GM12878 (cell line): ENCODE data around the gene KRT7. TPM values are rescaled to one million over a fixed set of nuclear protein-coding genes. Genes with fewer than 3 reads are reported as not detected.

Source experiments
- ATAC-seq: fragments of 200-7000 bp; cut with Tn5 transposase; 3 replicates; pipeline ENCODE4 v1.9.1; 2020; ENCODE audit warnings: mild to moderate bottlenecking, moderate library complexity
- BruUV-seq: library from RNA; stranded (reverse); fragments of 400-500 nt; replicated peaks from 2 replicates; lab custom pipeline; 2021; lab: Mats Ljungman, UMichigan
- CTCF ChIA-PET: fragments of 300-600 bp; sonication (Branson Sonifier 250); formaldehyde crosslinking; extraction: SDS; loops from one replicate; lab custom pipeline; 2021; ENCODE audit warnings: inconsistent platforms; lab: Yijun Ruan, JAX
- POLR2A ChIA-PET: fragments of 350-600 bp; formaldehyde crosslinking; extraction: SDS; loops from one replicate; lab custom pipeline; 2021; ENCODE audit warnings: inconsistent platforms; lab: Charles Lee
- RAD21 ChIA-PET: fragments of 300-600 bp; sonication (Branson Sonifier 250); formaldehyde crosslinking; loops from one replicate; lab custom pipeline; 2023; ENCODE audit warnings: antibody characterized with exemption; ENCODE audit not compliant: unreplicated experiment; lab: Charles Lee
- SMC1A ChIA-PET: fragments of 300-600 bp; sonication (Branson Sonifier 250); formaldehyde crosslinking; loops from one replicate; lab custom pipeline; 2023; ENCODE audit not compliant: unreplicated experiment, uncharacterized antibody; lab: Charles Lee
- DNase-seq: peaks from one replicate; pipeline ENCODE4 v3.0.0-alpha.2; 2011; ENCODE audit warnings: low read depth, low spot score
- FAIRE-seq: peaks from 3 replicates; lab custom pipeline; 2011; peaks lifted over from hg19 to GRCh38; lab: Jason Lieb, UNC
- H2AFZ ChIP-seq: 2 replicates; pipeline ENCODE4 v1.6.0; 2011; ENCODE audit warnings: low read depth, low read length, control low read depth; ENCODE audit not compliant: control insufficient read depth
- H3K27ac ChIP-seq: 2 replicates; pipeline ENCODE4 v1.5.1; 2011; ENCODE audit warnings: control low read depth; ENCODE audit not compliant: control insufficient read depth, insufficient read depth
- H3K27me3 ChIP-seq, 2 experiments: replicated peaks in 1 of 2; 2 replicates each; pipeline versions ENCODE4 v1.6.0 to v1.6.1; 2011; ENCODE audit warnings: low read length in 1 of 2; ENCODE audit not compliant: control insufficient read depth in 2 of 2, insufficient read depth in 2 of 2
- H3K36me3 ChIP-seq, 2 experiments: 2 replicates each; pipeline ENCODE4 v1.5.1; 2011; ENCODE audit warnings: low read length in 1 of 2; ENCODE audit not compliant: control insufficient read depth in 2 of 2, insufficient read depth in 2 of 2
- H3K4me1 ChIP-seq: 2 replicates; pipeline ENCODE4 v1.6.1; 2011; ENCODE audit warnings: mild to moderate bottlenecking, low read length, moderate library complexity, mixed read lengths; ENCODE audit not compliant: control insufficient read depth, insufficient read depth
- H3K4me2 ChIP-seq: 2 replicates; pipeline ENCODE4 v1.6.0; 2011; ENCODE audit warnings: control low read depth; ENCODE audit not compliant: control insufficient read depth, insufficient read depth
- H3K4me3 ChIP-seq: fragments of 200-600 bp; sonication (generic); 2 replicates; pipeline ENCODE4 v1.5.1; 2016
- H3K79me2 ChIP-seq: 2 replicates; pipeline ENCODE4 v1.6.0; 2011; ENCODE audit warnings: low read length; ENCODE audit not compliant: control insufficient read depth, insufficient read depth
- H3K9ac ChIP-seq: 2 replicates; pipeline ENCODE4 v1.8.0; 2011; ENCODE audit warnings: low read length, control low read depth, mixed read lengths; ENCODE audit not compliant: control insufficient read depth, insufficient read depth
- H3K9me3 ChIP-seq: replicated peaks from 3 replicates; pipeline ENCODE4 v1.5.1; 2011; ENCODE audit warnings: mild to moderate bottlenecking, low read length; ENCODE audit not compliant: control insufficient read depth, insufficient read depth
- H4K20me1 ChIP-seq: 2 replicates; pipeline ENCODE4 v1.6.0; 2011; ENCODE audit not compliant: control insufficient read depth, insufficient read depth
- CEBPB ChIP-seq, 2 experiments: fragments of 150-350 bp in 1 of 2; IDR thresholded peaks; 2 replicates each; pipeline ENCODE4 v1.6.1; 2012 to 2014; ENCODE audit warnings: low read depth in 2 of 2, low read length in 2 of 2, borderline replicate concordance in 1 of 2, inconsistent platforms in 1 of 2
- E2F4 ChIP-seq: IDR thresholded peaks from 2 replicates; pipeline ENCODE4 v1.6.1; 2012; ENCODE audit warnings: low read depth, low read length, improper control_type of control experiment
- HCFC1 ChIP-seq: fragments of 150-350 bp; IDR thresholded peaks from 2 replicates; pipeline ENCODE4 v1.6.1; 2014; ENCODE audit warnings: low read length
- RBBP5 ChIP-seq: fragments of 200-600 bp; sonication (generic); conservative IDR thresholded peaks from 2 replicates; pipeline ENCODE4 v1.6.1; 2016
- SIX5 ChIP-seq: IDR thresholded peaks from 2 replicates; pipeline ENCODE4 v1.6.1; 2011; ENCODE audit warnings: mild to moderate bottlenecking, low read depth, low read length, moderate library complexity; ENCODE audit not compliant: severe bottlenecking
- SRF ChIP-seq, 2 experiments: IDR thresholded peaks; 2 replicates each; pipeline ENCODE4 v1.6.1; 2011; ENCODE audit warnings: low read depth in 2 of 2, low read length in 2 of 2, mild to moderate bottlenecking in 1 of 2, moderate library complexity in 1 of 2
- TCF7 ChIP-seq: IDR thresholded peaks from 2 replicates; pipeline ENCODE4 v1.6.1; 2014; ENCODE audit warnings: antibody characterized with exemption, borderline replicate concordance
- WGBS: methylation state at CpG from one replicate; pipeline ENCODE4 v1.1.6; 2016; ENCODE audit warnings: low lambda C conversion rate; ENCODE audit not compliant: insufficient replicate concordance, insufficient coverage; ENCODE audit errors: missing lambda C conversion rate; 5-methylcytosine and 5-hydroxymethylcytosine counted together
- in situ Hi-C: fragments of 300-500 bp; cut with MboI; formaldehyde crosslinking; loops from 9 replicates; pipeline ENCODE4 v1.14.3; 2018; ENCODE audit warnings: mixed read lengths
- intact Hi-C: fragments of 100-400 bp; cut with micrococcal nuclease; formaldehyde crosslinking; loops from one replicate; pipeline ENCODE4 v1.14.2; 2022; ENCODE audit not compliant: unreplicated experiment
- polyA plus RNA-seq, 11 experiments: library from polyadenylated mRNA; depleted of rRNA in 4 of 11; unstranded in 6 of 11; stranded (reverse) in 5 of 11; fragments of >200 nt; fragmentation: Nextera tagmentation in 4 of 11; fragmentation: Illumina TruSeq in 1 of 11; extraction: Ambion mirVana in 4 of 11; extraction: Trizol in 1 of 11; gene quantifications; 1 replicate in 1 of 11; 2 replicates in 10 of 11; pipeline versions ENCODE4 v1.2.1 to v1.2.3, GENCODE V29; 2011 to 2016; ENCODE audit warnings: inconsistent platforms in 2 of 11, missing spikeins in 2 of 11, low read depth in 1 of 11
- total RNA-seq, 4 experiments: library from RNA; depleted of rRNA in 3 of 4; stranded (reverse); fragments of >200 nt in 3 of 4; fragmentation: Illumina TruSeq in 1 of 4; extraction: Trizol in 1 of 4; gene quantifications; 2 replicates each; pipeline versions ENCODE4 v1.2.1 to v1.2.3, GENCODE V29; 2013 to 2021
- TF ChIP-seq, protein P1 (sequence below): IDR thresholded peaks from 2 replicates; pipeline ENCODE4 v1.6.1; 2011; ENCODE audit warnings: borderline replicate concordance, low read depth, mild to moderate bottlenecking, moderate library complexity, low read length; ENCODE audit not compliant: insufficient read depth, poor library complexity, severe bottlenecking

KRT7 gene
- total and polyA plus RNA-seq, 10 of the 15 experiments (the other 5 are each of a cell fraction or from before 2014, with no cell fraction given): 0.90 to 18.7 (median 4.8) TPM

- no peak for TF ChIP-seq E2F4
- TF ChIP-seq SIX5: no peak
- TF ChIP-seq, all 136 proteins: peak for 0
These were observed 27.3 kb upstream of the KRT7 start (continued) for GRCh38 chr12:52205612-52206303.

DNA sequence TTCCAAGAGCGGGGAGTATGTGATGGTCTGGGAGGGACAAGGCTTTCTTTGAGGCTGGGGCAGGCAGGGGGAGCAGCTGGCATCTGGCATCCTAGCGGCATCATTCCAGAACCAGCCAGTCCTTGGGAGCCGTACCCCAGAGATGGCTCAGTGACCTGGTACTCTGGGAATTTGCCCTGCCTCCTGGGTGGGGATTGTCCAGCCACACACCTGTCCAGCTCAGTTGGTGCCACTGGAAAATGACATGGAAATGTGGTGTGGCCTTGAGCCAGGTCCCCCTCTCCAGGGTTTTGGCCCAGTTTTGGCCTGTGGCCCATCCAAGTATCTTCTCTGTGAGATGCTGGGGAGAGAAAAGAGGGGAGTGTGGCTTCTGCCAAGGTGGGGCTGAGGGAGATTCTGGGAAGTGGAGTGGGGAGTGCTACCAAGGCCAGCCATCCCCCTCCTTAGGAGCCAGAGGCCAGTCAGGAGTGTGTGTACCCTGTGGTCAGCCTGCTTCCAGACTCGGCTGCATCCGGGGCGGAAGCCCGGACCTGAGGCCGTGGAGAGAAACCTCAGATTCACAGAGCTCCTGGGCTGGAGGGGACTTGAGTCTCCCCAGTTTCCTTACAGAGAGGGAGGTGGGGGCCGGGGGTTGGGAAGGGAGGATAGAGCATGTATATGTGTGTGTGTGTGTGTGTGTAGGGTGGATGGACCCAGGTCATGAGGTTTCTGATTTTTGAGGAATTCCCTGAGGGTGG is 26.6 kb upstream of the KRT7 start:
- SMC1A ChIA-PET: no interaction called here
- H2AFZ ChIP-seq: no peak overlapping the region
- FAIRE-seq (no peak), DNase-seq (no peak), ATAC-seq (no peak)
- no peak overlapping the region for H3K4me3 ChIP-seq
- CTCF ChIA-PET: interaction anchor here (1.3 kb wide), 1 partner anchor 15 kb away, joined by 8 read pairs; no protein-coding TSS in a partner anchor
- POLR2A ChIA-PET: no interaction called here
- H3K9ac ChIP-seq: no peak overlapping the region
- no peak overlapping the region for H3K4me2 ChIP-seq
- RAD21 ChIA-PET: no interaction called here
- 46% methylated on average over 9 of the region's 9 CpGs for WGBS
- H3K27me3 ChIP-seq: peaks cover 0 to 2% of the 10 kb centered on the region in 2 experiments; a peak in 1 of 4 replicates
- in situ Hi-C loops: no loop called here
- no peak overlapping the region for H3K27ac ChIP-seq
- H4K20me1 ChIP-seq: no peaks in the 10 kb centered on the region
- TF ChIP-seq, protein P1, sequence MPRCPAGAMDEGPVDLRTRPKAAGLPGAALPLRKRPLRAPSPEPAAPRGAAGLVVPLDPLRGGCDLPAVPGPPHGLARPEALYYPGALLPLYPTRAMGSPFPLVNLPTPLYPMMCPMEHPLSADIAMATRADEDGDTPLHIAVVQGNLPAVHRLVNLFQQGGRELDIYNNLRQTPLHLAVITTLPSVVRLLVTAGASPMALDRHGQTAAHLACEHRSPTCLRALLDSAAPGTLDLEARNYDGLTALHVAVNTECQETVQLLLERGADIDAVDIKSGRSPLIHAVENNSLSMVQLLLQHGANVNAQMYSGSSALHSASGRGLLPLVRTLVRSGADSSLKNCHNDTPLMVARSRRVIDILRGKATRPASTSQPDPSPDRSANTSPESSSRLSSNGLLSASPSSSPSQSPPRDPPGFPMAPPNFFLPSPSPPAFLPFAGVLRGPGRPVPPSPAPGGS: no peak
- TF ChIP-seq TCF7 (no peak), SRF (IDR thresholded peaks at IDR 0.05; ENCODE audit: low read depth in 2 of 2, low read length in 2 of 2) (no peak), CEBPB (IDR thresholded peaks at IDR 0.05; ENCODE audit: borderline replicate concordance in 1 of 2, low read depth in 2 of 2, low read length in 2 of 2) (no peak), HCFC1 (no peak), RBBP5 (no peak)
- H3K36me3 ChIP-seq: no peaks in the 10 kb centered on the region
- no peaks in the 10 kb centered on the region for H3K9me3 ChIP-seq
- H3K79me2 ChIP-seq: no peaks in the 10 kb centered on the region
- intact Hi-C loops: no loop called here
- H3K4me1 ChIP-seq: no peaks in the 10 kb centered on the region
- BruUV-seq: no TSS peak
